Endometrial microvascular endothelial cells (primary cell): ENCODE results near the gene HTT-AS. TPM values are rescaled to one million over a fixed set of nuclear protein-coding genes. Genes with fewer than 3 reads are reported as not detected.

Source experiments
- in situ Hi-C: cut with HindIII; loops from 2 replicates; pipeline ENCODE4 v1.10.0; 2017; ENCODE audit warnings: low sequenced_read_pairs, low pct_unique_long_range_greater_than_20kb; ENCODE audit errors: inconsistent ontology term
- total RNA-seq: library from RNA; depleted of rRNA; stranded (reverse); fragments of >200 nt; gene quantifications from one replicate; pipeline ENCODE4 v1.2.3, GENCODE V29; 2015; ENCODE audit errors: inconsistent ontology term

The HTT-AS gene
- total RNA-seq, 1 donor from 2014 or later, result not detected

- in situ Hi-C loops, result no loop called here
Measured at GRCh38 chr4:3036131-3036952, 38.0 kb downstream of the HTT-AS start.

DNA sequence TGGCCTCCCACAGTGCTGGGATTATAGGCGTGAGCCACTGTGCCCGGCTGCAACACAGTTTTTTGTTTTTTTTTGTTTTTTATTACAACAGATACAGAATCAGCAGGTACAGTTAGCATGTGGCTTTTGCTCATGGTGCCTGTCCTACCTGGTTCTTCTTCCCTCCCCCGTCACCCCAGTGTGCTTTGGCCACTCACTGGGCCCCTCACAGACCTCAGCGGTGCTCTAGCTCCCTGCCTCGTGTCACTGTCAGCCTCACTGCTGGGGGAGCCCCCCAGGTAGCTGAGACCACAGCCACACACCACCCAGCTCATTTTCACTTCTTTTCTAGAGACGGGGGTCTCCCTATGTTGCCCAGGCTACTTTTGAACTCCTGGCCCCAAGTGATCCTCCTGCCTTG is 38.7 kb downstream of the HTT-AS start:
- in situ Hi-C loops, result no loop called here

DNA sequence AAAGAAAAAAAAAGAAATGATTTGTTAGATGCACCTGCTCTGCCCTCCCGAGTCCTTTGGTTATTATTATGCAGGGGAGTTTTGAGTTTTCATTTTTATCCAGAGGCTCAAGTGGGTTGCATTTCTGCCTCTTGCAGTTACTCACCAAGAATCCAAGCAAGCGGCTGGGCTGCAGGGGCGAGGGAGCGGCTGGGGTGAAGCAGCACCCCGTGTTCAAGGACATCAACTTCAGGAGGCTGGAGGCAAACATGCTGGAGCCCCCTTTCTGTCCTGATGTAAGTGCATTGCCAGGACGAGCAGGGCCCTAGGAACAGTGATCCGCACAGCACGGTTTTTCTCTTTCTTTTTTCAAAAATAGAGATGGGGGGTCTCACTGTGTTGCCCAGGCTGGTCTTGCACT is 39.1 kb downstream of the HTT-AS start:
- in situ Hi-C loops, result no loop called here

GRCh38 chr4:3034231-3034630 is 40.1 kb downstream of the HTT-AS start:
- in situ Hi-C loops, result no loop called here

GRCh38 chr4:3031357-3032082 is 42.8 kb downstream of the HTT-AS start:
- in situ Hi-C loops, result no loop called here

DNA sequence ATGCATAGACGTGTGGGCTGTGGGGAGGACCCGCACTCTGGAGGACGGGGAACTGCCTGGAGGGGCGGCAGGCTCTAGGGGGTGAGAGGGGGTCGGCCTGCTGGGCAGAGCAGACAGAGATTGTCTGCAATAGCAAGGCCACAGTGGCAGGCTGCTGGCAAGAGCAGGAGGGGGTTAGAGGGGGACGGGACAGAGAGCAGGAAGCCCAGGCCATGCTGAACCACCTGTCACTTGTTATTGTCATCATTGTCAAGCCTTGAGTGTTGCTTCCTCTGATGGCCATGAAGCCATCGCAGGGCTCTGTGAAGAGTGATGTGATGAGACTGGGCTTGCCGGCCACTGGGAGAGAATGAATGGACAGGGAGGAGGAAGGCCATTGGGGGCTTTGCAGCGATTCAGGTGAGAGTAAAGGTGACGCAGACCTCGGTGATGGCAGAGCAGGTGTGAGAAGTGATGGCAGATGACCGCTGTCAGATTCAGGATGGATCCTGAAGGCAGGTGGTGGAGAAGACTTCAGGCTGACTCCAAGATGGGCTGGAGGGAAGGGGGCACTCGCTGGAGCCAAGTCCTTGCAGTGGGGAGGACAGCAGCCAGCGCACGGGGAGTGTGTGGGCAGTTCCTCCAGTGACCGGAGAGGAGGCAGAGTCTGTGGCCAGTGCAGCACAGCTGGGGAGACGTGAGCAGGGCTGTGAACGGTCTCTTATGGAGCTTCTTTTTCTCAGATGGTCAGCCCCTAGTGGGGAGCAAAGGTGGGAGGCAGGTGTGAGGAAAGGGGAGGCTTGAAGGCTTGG is 43.6 kb downstream of the HTT-AS start:
- in situ Hi-C loops, result no loop called here

- in situ Hi-C loops, result no loop called here
Measured at GRCh38 chr4:3029464-3029863, 44.9 kb downstream of the HTT-AS start.

DNA sequence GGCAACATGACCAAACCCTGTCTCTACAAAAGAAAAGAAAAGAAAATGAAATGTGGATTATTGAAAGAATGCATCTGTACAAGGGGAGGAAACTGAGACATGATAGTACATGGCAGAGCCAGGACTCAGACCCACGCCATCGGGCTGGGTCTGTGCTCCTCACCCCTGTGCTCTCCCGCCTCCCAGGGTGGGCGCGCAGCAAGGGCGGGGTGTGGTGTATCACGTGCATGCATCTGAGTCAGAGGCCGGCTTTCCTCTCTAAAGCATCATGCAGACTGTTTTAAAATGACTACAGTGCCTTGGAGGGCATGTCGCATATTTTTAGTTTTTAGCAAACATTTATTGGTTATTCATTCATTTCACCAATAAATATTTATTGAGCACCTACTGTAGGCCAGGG is 47.8 kb downstream of the HTT-AS start:
- in situ Hi-C loops, result no loop called here

DNA sequence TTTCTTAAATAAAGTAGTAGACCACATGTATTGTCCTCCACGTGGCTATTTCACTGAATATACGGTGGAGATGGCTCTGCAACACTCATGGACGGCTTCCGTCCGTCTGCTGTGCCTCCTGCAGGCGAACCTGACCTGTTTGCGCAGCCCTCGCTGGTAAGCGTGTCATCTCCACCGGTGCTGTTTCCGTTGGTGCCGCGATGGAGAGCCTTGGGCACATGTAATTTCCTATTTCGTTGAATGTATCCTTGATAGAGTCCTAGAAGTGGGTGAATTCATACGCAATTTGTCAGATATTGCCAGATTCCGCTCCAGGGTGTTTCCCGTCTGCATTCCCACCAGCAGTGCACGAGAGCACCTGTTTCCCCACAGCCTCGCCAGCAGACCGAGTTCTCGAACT is 48.5 kb downstream of the HTT-AS start:
- in situ Hi-C loops, result no loop called here

GRCh38 chr4:3022651-3023050 is 51.7 kb downstream of the HTT-AS start:
- in situ Hi-C loops, result no loop called here

- in situ Hi-C loops, result no loop called here
Measured at GRCh38 chr4:3022112-3022511, 52.2 kb downstream of the HTT-AS start.

GRCh38 chr4:3021627-3022026 is 52.7 kb downstream of the HTT-AS start:
- in situ Hi-C loops, result no loop called here

DNA sequence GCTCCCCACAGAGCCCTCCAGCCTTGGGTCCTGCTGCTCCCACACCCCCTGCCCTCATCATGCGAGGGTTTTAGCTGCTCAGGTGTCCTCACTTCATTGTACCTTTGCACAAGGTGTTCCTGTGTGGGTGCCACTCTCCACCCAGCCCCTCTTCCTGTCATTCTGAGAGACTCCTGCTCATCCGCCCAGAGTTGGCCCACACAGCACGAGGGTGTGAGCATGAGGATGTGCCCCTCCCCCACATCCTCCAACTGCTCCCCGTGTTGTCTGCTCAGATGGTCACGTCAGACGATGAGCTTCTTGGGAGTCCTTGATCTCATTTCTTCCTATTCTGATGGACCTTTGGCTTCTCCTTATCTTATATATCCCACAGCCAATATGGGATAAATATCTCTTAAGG is 53.2 kb downstream of the HTT-AS start:
- in situ Hi-C loops, result no loop called here

- in situ Hi-C loops, result no loop called here
Measured at GRCh38 chr4:3019145-3019846, 55.0 kb downstream of the HTT-AS start.

- in situ Hi-C loops, result no loop called here
Measured at GRCh38 chr4:3017504-3017903, 56.8 kb downstream of the HTT-AS start.

DNA sequence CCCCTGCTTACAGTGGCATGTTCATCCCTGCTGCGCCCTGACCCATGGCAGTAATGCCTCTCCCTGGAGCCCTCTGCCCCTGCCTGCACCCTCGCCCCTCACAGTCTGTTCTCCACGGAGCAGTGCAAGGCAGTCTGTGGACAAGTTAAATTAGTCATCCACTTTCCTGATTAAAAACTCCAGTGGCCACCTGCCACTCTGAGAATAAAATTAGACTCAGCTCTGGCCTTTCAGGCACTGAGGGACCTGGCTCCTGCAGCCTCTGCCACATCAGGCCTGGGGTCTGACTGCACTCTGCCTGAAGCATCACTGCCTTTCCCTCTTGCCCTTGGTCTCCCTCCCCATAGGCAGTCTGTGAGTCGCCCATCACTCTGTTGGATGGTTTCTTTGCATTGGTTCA is 57.4 kb downstream of the HTT-AS start:
- in situ Hi-C loops, result no loop called here

DNA sequence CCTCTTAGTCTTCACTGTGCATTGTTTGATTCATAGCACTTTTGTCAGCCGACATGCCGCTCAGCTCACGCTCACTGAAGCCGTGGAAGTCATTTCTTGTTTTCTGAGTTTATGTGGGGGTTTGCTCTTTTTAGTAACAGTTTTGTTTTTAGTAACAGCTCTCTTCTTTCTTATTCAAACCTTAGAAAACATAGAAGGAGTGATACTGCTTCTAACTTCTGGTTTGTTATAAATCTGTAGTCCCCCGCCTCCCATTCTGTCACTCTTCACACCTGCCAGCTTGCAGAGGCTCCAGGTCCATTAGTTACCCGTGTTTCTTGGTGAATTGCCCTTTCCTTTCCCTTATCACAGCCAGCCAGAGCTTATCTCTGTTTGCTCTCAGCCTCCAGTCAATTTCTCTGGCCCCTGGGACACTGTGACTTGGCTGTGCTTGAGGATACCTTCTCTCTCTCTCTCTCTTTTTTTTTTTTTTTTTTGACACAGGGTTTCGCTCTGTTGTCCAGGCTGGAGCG is 60.4 kb downstream of the HTT-AS start:
- in situ Hi-C loops, result no loop called here
